Activated T-helper 1 cell treated with anti-CD3 and anti-CD28 coated beads, Interleukin-2, amount 50 U/mL, for 16 hours (primary cell): Measurements from ENCODE around the gene NOL4L.
"Not testable (repeated sequence)": the region's sequence is repeated elsewhere in the genome, so short reads cannot be mapped to it uniquely, and the experiment has no call there.

Experiments used
- DNase-seq, 2 donors: peaks; one replicate each; pipeline ENCODE4 v3.0.0-alpha.2; 2020; ENCODE audit warnings: low read depth in 1 of 2, low spot score in 1 of 2

NOL4L gene

GRCh38 chr20:32510120-32510600, 75.0 kb downstream of the NOL4L start:
- no peak for DNase-seq

GRCh38 chr20:32509639-32510066, 75.5 kb downstream of the NOL4L start:
- DNase-seq: peak; percentile 29 to 30

GRCh38 chr20:32508775-32509119, 76.4 kb downstream of the NOL4L start:
- DNase-seq: no peak

GRCh38 chr20:32507998-32508774, 76.9 kb downstream of the NOL4L start:
- DNase-seq: no peak

GRCh38 chr20:32506721-32507120, 78.4 kb downstream of the NOL4L start:
- DNase-seq: no peak

GRCh38 chr20:32505723-32506473, 79.2 kb downstream of the NOL4L start:
- no peak for DNase-seq

- no peak for DNase-seq
Observed at GRCh38 chr20:32501709-32502108, 83.4 kb downstream of the NOL4L start.

GRCh38 chr20:32497589-32498224, 87.4 kb downstream of the NOL4L start:
- no peak for DNase-seq

GRCh38 chr20:32496811-32497533, 88.2 kb downstream of the NOL4L start:
- DNase-seq: no peak

GRCh38 chr20:32495949-32496348, 89.2 kb downstream of the NOL4L start:
- no peak for DNase-seq

- no peak for DNase-seq
Observed at GRCh38 chr20:32495217-32495565, 89.9 kb downstream of the NOL4L start.

GRCh38 chr20:32494483-32495216, 90.5 kb downstream of the NOL4L start:
- DNase-seq: no peak

GRCh38 chr20:32493356-32493755, 91.8 kb downstream of the NOL4L start:
- DNase-seq: no peak

GRCh38 chr20:32491764-32492151, 93.4 kb downstream of the NOL4L start:
- not testable (repeated sequence) for DNase-seq

- DNase-seq: no peak
Observed at GRCh38 chr20:32490942-32491763, 94.0 kb downstream of the NOL4L start.

- no peak for DNase-seq
Observed at GRCh38 chr20:32488066-32488838, 96.9 kb downstream of the NOL4L start.

- no peak for DNase-seq
Observed at GRCh38 chr20:32487381-32487780, 97.8 kb downstream of the NOL4L start.

GRCh38 chr20:32485770-32486478, 99.2 kb downstream of the NOL4L start:
- no peak for DNase-seq
